Esophagus squamous epithelium (tissue), 4 donors: ENCODE data around the gene GPBP1.

Experiments
- CTCF ChIP-seq, 6 experiments: fragments of 450-650 bp in 4 of 6; fragments of 200-600 bp in 2 of 6; sonication (generic) in 2 of 6; IDR thresholded peaks; one replicate each; pipeline ENCODE4 v1.5.1; 2016 to 2019; ENCODE audit warnings: antibody characterized with exemption in 6 of 6, mild to moderate bottlenecking in 4 of 6, moderate library complexity in 4 of 6
- POLR2A ChIP-seq, 4 donors: fragments of 450-650 bp; IDR thresholded peaks; one replicate each; pipeline ENCODE4 v1.6.1; 2017; ENCODE audit warnings: antibody characterized with exemption in 4 of 4, mild to moderate bottlenecking in 4 of 4, moderate library complexity in 3 of 4

GRCh38 chr5:57189515-57189914, 15.7 kb downstream of the GPBP1 start:
- TF ChIP-seq CTCF (IDR thresholded peaks at IDR 0.05) (no peak), POLR2A (IDR thresholded peaks at IDR 0.05) (no peak)
